ENCODE data around the gene TNNC1.
A peak's percentile ranks its signal among the peaks of the same experiment; 100 is the strongest.

Gene TNNC1

DNA sequence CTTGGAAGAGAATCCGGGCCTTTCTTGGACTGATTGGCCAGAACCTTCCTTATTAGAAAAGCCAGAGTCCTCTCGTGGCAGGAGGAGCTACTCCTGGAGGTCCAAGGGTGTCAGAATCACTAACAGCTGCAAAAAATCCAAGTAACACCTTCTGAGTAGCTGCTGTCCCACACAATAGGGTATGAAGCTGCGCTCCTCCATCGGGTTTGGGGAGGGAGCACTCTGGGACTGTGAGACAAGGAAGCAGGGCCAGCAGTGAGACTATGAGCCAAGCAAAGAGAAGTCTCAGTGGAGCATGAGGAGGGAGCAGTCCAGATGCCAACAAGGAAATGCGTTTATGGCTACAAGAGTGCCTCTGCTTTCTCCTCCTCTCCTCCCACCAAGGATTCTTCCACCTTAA lies 30.7 kb downstream of the TNNC1 start:
- no peak overlapping the region for H3K4me3 ChIP-seq (ENCODE audit: low read length)
- TF ChIP-seq, protein P1, sequence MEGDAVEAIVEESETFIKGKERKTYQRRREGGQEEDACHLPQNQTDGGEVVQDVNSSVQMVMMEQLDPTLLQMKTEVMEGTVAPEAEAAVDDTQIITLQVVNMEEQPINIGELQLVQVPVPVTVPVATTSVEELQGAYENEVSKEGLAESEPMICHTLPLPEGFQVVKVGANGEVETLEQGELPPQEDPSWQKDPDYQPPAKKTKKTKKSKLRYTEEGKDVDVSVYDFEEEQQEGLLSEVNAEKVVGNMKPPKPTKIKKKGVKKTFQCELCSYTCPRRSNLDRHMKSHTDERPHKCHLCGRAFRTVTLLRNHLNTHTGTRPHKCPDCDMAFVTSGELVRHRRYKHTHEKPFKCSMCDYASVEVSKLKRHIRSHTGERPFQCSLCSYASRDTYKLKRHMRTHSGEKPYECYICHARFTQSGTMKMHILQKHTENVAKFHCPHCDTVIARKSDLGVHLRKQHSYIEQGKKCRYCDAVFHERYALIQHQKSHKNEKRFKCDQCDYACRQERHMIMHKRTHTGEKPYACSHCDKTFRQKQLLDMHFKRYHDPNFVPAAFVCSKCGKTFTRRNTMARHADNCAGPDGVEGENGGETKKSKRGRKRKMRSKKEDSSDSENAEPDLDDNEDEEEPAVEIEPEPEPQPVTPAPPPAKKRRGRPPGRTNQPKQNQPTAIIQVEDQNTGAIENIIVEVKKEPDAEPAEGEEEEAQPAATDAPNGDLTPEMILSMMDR (conservative IDR thresholded peaks at IDR 0.05; ENCODE audit: low read length) = no peak
- no peak for DNase-seq (ENCODE audit: low read depth)

DNA sequence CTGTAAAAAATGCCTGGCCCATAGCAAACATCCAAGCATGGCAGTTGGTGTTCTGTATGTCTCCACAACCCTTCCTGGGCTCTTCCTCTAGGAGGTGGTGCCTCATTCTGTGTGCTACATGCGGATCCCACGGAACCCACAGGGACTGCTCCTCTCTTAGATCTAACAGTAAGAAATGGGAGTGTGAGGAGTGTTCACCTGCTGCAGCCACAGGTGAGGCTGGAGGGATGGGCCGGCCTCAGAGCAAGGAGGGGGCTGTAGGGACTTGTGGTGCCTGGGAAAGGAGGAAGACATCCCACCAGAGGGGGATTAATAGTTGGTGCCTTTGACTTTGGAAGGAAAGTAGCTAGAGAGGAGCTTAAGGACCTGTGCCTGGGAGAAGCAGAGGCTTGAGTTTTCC lies 31.2 kb downstream of the TNNC1 start:
- no peak overlapping the region for H3K4me3 ChIP-seq (ENCODE audit: low read length)
- TF ChIP-seq, protein P1 (conservative IDR thresholded peaks at IDR 0.05; ENCODE audit: low read length) = no peak
- no peak for DNase-seq (ENCODE audit: low read depth)

DNA sequence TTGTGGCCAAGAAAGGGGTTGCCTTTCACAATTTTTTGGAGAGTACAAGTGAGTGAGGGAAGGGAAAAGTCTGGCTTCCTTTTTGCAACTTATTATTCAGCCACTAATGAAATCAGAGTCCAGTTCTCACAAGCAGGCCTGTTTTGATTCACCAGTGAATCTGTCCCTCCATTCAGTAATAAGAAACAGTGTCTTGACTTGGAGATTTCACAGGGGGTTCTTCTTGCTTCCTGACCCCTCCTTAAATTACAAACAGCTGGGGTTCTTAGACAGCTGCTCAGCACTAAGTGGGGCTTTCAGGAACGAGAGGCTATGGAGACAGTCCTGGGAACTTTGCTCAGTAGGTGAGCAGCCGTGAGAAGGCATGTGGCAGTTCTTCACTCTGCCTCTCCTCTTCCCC lies 33.5 kb downstream of the TNNC1 start:
- DNase-seq (ENCODE audit: low read depth) = no peak
- TF ChIP-seq, protein P1 (conservative IDR thresholded peaks at IDR 0.05; ENCODE audit: low read length) = no peak

DNA sequence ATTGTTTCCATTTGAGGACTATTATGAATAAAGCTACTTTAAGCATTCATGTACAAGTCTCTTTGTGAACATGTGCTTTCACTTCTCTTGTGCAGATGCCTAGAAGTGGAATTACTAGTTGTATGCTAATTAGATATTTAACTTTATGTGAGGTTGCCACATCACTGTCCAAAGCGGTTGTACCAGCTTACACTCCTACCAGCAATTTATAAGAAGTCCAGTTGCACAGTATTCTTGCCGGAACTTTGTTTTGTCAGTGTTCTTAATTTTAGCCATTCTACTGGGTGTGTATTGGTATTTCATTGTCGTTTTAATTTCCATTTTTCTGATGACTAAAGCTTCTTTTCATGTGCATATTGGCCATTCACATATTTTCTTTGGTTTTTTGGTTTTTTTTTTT lies 38.0 kb downstream of the TNNC1 start:
- H3K4me3 ChIP-seq (ENCODE audit: low read length) = no peak overlapping the region
- no peak for DNase-seq (ENCODE audit: low read depth)
- TF ChIP-seq, protein P1 (conservative IDR thresholded peaks at IDR 0.05; ENCODE audit: low read length) = no peak

More for the DNA sequence above, 33.5 kb downstream of the TNNC1 start:
- H3K4me3 ChIP-seq (ENCODE audit: low read length) = no peak overlapping the region

DNA sequence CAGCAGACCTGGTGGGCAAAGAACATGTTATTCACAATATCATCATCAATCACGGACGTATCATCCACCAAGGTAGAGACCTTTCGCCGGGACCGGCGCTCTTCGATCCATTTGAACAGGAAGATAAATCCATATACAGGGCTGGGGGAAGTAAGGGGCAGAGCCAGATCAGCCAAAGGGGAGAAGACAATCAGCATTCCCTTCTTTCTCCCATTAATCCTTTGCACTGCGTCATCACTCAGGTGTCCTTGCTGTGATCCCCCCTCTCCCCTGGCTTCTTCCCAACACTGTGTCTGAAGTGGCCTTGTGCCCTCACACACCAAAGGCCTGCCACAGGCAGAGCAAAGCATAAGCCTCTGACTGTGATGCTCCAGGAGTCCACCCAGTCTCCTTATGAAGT lies 45.4 kb downstream of the TNNC1 start:
- TF ChIP-seq, protein P1 (conservative IDR thresholded peaks at IDR 0.05; ENCODE audit: low read length) = no peak
- DNase-seq (ENCODE audit: low read depth) = no peak
- peak overlapping the region; percentile 97 for H3K4me3 ChIP-seq (ENCODE audit: low read length)

DNA sequence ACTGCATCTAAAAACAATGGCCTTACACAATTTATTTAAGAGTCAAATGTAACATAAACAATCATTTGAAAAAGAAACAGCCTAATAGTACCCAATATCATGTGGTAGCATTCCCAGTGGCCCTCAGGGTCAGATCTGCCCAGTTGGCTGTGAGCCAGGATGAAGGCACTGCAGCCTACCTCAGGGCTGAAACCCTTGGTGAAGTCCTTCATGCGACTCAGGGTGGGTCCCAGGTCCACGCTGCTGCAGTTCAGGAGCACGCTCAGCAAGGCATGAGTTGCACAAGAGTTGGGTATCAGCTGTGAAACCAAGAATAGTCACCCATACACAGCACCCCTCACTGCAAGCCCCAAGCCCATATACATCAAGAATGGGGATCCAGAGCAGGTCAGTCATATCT lies 46.1 kb downstream of the TNNC1 start:
- TF ChIP-seq, protein P1 (conservative IDR thresholded peaks at IDR 0.05; ENCODE audit: low read length) = no peak
- DNase-seq (ENCODE audit: low read depth) = no peak
- H3K4me3 ChIP-seq (ENCODE audit: low read length) = no peak overlapping the region

DNA sequence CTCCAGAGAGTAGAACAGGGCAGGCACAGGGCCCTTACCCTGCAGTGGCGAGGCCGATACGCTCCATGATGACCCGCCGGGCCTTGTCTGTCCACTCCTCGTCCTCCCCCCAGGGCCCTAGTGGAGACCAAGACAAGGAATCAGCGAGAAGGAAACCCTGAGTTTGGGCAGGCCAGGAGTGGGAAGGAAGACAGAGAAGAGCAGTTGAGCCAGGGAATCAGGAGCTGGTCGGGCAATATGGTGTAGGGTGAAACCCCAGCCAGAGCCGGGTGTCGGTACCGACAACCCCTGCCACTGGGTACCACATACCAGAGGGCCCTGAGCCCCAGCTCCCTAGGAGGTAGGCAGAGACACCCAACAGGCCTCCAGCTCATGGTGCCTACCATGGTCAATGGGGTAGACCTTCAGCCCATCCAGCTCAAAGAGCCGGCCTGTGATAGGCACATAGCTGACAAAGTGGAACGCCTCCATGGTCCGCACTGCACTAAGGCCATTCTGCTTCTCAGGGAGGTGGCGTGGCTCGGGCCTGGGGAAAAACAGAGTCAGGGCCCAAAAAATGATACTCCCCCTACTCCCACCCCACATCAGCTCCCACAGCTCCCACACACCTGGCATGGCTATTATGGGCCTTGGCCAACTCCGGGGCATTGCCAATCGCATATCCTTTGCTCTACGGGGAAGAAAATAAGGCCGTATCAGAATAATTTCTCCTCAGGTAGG lies 46.9 kb downstream of the TNNC1 start:
- H3K4me3 ChIP-seq (ENCODE audit: low read length) = no peak overlapping the region
- TF ChIP-seq, protein P1 (conservative IDR thresholded peaks at IDR 0.05; ENCODE audit: low read length) = no peak
- DNase-seq (ENCODE audit: low read depth) = no peak

Measured in AG10803 (cell line).